Tibial nerve (tissue), 4 donors: Measurements from ENCODE around the gene CELSR1. TPM values are rescaled to one million over a fixed set of nuclear protein-coding genes. Genes with fewer than 3 reads are reported as not detected.

Source experiments
- DNase-seq, 2 donors: peaks; one replicate each; pipeline ENCODE4 v3.0.0-alpha.2; 2019; ENCODE audit warnings: low spot score in 2 of 2
- H3K27ac ChIP-seq, 4 donors: fragments of 200-600 bp; sonication (generic) in 3 of 4; one replicate each; pipeline ENCODE4 v1.5.1; 2017 to 2019; ENCODE audit warnings: mild to moderate bottlenecking in 1 of 4
- H3K27me3 ChIP-seq, 2 donors: fragments of 200-600 bp; sonication (generic) in 1 of 2; one replicate each; pipeline versions ENCODE4 v1.5.1 to v1.6.0; 2017 to 2019
- H3K36me3 ChIP-seq, 3 donors: fragments of 200-600 bp; sonication (generic); one replicate each; pipeline ENCODE4 v1.5.1; 2018 to 2019
- H3K4me1 ChIP-seq, 4 donors: fragments of 200-600 bp; sonication (generic) in 3 of 4; one replicate each; pipeline ENCODE4 v1.5.1; 2017 to 2019
- H3K4me3 ChIP-seq, 4 donors: fragments of 200-600 bp; sonication (generic) in 3 of 4; one replicate each; pipeline ENCODE4 v1.5.1; 2017 to 2019; ENCODE audit warnings: mild to moderate bottlenecking in 1 of 4, moderate library complexity in 1 of 4
- H3K9me3 ChIP-seq, 4 donors: fragments of 200-600 bp; sonication (generic) in 3 of 4; one replicate each; pipeline ENCODE4 v1.5.1; 2017 to 2019
- CTCF ChIP-seq, 5 experiments: fragments of 200-600 bp in 3 of 5; fragments of 450-650 bp in 2 of 5; sonication (generic) in 3 of 5; IDR thresholded peaks; one replicate each; pipeline ENCODE4 v1.5.1; 2016 to 2019; ENCODE audit warnings: antibody characterized with exemption in 5 of 5, mild to moderate bottlenecking in 3 of 5, moderate library complexity in 2 of 5
- EP300 ChIP-seq, 2 donors: sonication (generic); formaldehyde crosslinking; IDR thresholded peaks; one replicate each; pipeline ENCODE4 v1.6.1; 2017; ENCODE audit warnings: antibody characterized with exemption in 2 of 2, mild to moderate bottlenecking in 1 of 2
- POLR2A ChIP-seq, 2 donors: fragments of 450-650 bp; IDR thresholded peaks; one replicate each; pipeline ENCODE4 v1.6.1; 2017; ENCODE audit warnings: antibody characterized with exemption in 2 of 2, mild to moderate bottlenecking in 2 of 2, moderate library complexity in 2 of 2
- WGBS, 2 donors: methylation state at CpG; one replicate each; pipeline ENCODE4 v1.1.5; 2018; 5-methylcytosine and 5-hydroxymethylcytosine counted together
- total RNA-seq, 4 donors: library from RNA; depleted of rRNA; stranded (reverse); fragments of >200 nt; gene quantifications; one replicate each; pipeline ENCODE4 v1.1.0, GENCODE V29; 2016

CELSR1 gene
- total RNA-seq, 4 donors from 2014 or later, result 1.0 to 5.9 (median 2.6) TPM

GRCh38 chr22:46348099-46348695 is 189.2 kb downstream of the CELSR1 start:
- H3K4me1 ChIP-seq, result no peaks in the 10 kb centered on the region
- no peak overlapping the region for H3K4me3 ChIP-seq
- H3K36me3 ChIP-seq, result peaks cover 2 to 100% (median 33%) of the 10 kb centered on the region in 3 donors
- TF ChIP-seq POLR2A (IDR thresholded peaks at IDR 0.05) (no peak), EP300 (IDR thresholded peaks at IDR 0.05) (no peak), CTCF (IDR thresholded peaks at IDR 0.05) (no peak)
- no peaks in the 10 kb centered on the region for H3K27me3 ChIP-seq
- no peak for DNase-seq
- no peak overlapping the region for H3K27ac ChIP-seq
- 87 to 92% methylated on average over 15 of the region's 15 CpGs for WGBS, 2 donors
- H3K9me3 ChIP-seq, result no peaks in the 10 kb centered on the region

- WGBS, 2 donors, result 89 to 96% methylated on average over 9 to 12 of the region's 12 CpGs
- H3K36me3 ChIP-seq, result peaks cover 2 to 100% (median 28%) of the 10 kb centered on the region in 3 donors
- no peak for DNase-seq
Measured at GRCh38 chr22:46347646-46348045, 189.8 kb downstream of the CELSR1 start.

GRCh38 chr22:46346680-46347405 is 190.6 kb downstream of the CELSR1 start:
- Histone ChIP-seq H3K27me3 (no peaks in the 10 kb centered on the region), H3K27ac (no peak overlapping the region), H3K36me3 (peaks cover 2 to 100% (median 22%) of the 10 kb centered on the region in 3 donors), H3K9me3 (no peaks in the 10 kb centered on the region), H3K4me1 (no peaks in the 10 kb centered on the region), H3K4me3 (no peak overlapping the region)
- 92 to 93% methylated on average over 19 of the region's 19 CpGs for WGBS, 2 donors
- TF ChIP-seq CTCF (IDR thresholded peaks at IDR 0.05), result no peak
- no peak for TF ChIP-seq EP300 (IDR thresholded peaks at IDR 0.05)
- no peak for TF ChIP-seq POLR2A (IDR thresholded peaks at IDR 0.05)
- DNase-seq, result no peak

More at GRCh38 chr22:46347646-46348045, 189.8 kb downstream of the CELSR1 start:
- no peaks in the 10 kb centered on the region for H3K27me3 ChIP-seq
- no peaks in the 10 kb centered on the region for H3K4me1 ChIP-seq
- no peak overlapping the region for H3K27ac ChIP-seq
- TF ChIP-seq CTCF (IDR thresholded peaks at IDR 0.05) (no peak), POLR2A (IDR thresholded peaks at IDR 0.05) (no peak), EP300 (IDR thresholded peaks at IDR 0.05) (no peak)
- no peak overlapping the region for H3K4me3 ChIP-seq
- H3K9me3 ChIP-seq, result no peaks in the 10 kb centered on the region

- peaks cover 0 to 25% (median 8%) of the 10 kb centered on the region in 4 donors for H3K4me1 ChIP-seq
- no peak overlapping the region for H3K4me3 ChIP-seq
- WGBS, 2 donors, result 81 to 82% methylated on average over 13 of the region's 13 CpGs
- no peak for DNase-seq
- no peaks in the 10 kb centered on the region for H3K9me3 ChIP-seq
- TF ChIP-seq POLR2A (IDR thresholded peaks at IDR 0.05), result no peak
- TF ChIP-seq EP300 (IDR thresholded peaks at IDR 0.05), result no peak
- no peak for TF ChIP-seq CTCF (IDR thresholded peaks at IDR 0.05)
- H3K27me3 ChIP-seq, result no peaks in the 10 kb centered on the region
- peaks cover 0 to 80% (median 14%) of the 10 kb centered on the region in 3 donors for H3K36me3 ChIP-seq
- no peak overlapping the region for H3K27ac ChIP-seq
Measured at GRCh38 chr22:46340676-46341075, 196.7 kb downstream of the CELSR1 start.

- TF ChIP-seq CTCF (IDR thresholded peaks at IDR 0.05), result no peak
- no peak for TF ChIP-seq EP300 (IDR thresholded peaks at IDR 0.05)
- no peak for TF ChIP-seq POLR2A (IDR thresholded peaks at IDR 0.05)
- no peak overlapping the region for H3K4me3 ChIP-seq
- no peak overlapping the region for H3K27ac ChIP-seq
- H3K36me3 ChIP-seq, result peaks cover 0 to 73% (median 12%) of the 10 kb centered on the region in 3 donors
- no peaks in the 10 kb centered on the region for H3K27me3 ChIP-seq
- DNase-seq, result no peak
- 93 to 95% methylated on average over 5 of the region's 5 CpGs for WGBS, 2 donors
- H3K9me3 ChIP-seq, result no peaks in the 10 kb centered on the region
- H3K4me1 ChIP-seq, result peaks cover 0 to 28% (median 8%) of the 10 kb centered on the region in 4 donors
Measured at GRCh38 chr22:46339956-46340355, 197.5 kb downstream of the CELSR1 start.
